Measurements from ENCODE around the gene ADAMTS1.

ADAMTS1 gene

DNA sequence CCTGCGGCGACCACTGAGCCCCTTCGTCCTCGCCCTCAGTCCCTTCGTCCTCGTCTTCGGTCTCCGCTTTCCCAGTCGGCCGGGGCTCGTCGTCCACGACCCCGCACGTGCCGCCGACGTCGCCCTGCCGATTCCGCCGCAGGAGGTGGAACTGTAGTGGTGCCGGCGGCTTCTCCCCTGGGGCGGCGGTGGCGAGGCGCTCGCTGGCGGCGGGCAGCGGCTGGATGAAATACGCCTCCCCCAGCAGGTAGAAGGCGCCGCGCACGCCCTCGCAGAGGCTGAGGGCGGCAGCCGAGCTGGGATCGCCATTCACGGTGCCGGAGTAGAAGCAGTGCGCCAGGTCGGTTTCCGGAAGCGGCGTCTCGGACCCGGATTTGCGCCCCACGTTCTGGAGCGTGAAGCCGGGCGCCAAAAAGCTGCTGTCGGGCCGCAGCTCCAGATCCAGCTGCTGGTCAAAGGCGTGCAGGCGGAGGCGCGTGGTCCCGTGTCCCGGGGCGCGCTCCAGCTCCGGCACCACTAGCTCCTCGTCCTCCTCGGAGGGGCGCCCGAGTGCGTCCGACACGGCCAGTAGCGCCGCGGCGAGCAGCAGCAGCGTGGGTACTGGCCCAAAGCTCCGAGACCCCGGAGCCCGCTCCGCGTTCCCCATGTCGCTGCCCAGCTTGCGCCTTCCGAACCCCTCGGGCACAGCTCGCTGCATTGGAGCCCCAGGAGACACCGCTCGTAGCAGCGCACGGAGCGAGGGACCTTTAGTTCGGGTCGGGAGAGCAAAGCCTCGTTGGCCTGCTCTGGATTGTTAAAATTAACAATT, 747 bp downstream of the ADAMTS1 start:
- no peak for DNase-seq

DNA sequence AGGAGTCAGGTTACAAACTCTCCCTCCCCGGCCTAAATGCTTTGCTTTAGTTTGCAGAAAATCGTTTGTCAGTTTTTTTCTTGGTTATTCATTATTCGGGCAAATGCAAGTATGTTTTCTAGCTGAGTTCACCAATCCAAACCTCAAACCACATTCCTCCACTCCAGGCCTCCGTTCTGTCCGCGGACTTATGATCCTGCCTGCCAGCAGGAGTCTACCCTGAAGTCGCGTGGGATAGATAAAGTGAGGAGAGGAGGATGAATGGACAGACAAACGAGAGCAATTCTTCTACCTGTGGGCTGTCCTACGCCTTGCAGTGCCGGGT, 1.3 kb downstream of the ADAMTS1 start:
- no peak for DNase-seq

DNA sequence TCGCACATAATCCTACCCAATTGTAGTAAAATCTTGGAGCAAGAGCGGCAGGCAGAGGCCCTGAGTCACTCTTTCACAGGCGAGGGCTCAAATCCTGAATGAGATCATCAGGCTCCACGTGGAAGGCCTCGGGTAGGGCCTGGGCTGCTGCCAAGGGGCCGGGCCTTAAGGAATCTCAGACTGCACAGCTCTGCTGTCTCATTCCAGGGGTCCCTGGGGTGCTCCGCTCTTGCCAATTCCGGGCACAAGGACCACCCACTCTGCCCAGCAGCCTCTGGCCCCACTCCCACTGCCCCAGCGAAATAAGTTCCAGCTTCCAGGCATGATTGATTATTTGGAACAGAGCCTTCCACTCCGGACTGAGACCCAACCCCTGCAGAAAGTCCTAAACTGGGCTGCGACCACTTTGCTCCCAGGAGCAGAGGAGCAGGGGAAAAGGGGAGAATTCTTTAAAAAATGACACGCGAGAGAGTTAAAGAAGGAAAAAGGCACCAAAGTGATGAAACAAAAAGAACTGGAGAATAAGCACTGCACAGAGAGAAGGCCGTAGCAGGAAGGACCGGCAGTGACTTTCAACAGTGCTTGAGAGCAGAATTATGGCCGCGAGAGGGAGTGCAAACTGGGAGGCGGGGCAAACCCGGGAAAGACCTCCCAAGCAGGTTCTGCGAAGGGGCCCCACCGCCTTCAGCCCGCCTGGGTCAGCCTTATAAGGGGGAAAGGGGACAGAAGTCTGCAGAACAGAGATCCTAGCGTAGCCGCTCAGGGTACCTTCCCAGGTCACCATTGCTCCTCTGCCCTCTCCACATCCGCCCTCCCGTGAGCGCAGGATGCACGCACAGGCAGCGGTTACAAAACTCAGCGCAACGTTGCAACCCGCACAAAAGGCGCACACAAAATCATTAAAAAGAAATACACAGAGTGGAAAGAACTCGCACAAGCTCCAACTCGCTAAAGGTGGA, 2.0 kb downstream of the ADAMTS1 start:
- no peak for DNase-seq

DNA sequence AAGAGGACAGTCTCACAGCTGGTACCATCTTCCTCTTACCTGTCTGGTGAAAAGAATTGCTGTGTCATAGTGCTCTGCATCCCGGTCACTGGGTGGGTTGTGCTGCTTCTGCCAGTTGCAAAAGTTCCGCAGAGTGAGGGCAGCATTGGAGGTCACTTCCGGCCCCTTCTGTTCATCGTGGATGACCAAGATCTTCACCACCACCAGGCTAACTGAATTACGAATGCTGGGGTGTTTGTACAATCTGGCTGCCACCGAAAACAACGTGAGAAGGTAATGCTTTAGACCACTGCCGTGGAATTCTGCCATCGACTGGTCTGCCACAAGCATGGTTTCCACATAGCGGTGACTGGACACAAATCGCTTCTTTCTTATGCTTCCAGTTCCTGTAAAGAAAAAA, 2.9 kb downstream of the ADAMTS1 start:
- DNase-seq = no peak

DNA sequence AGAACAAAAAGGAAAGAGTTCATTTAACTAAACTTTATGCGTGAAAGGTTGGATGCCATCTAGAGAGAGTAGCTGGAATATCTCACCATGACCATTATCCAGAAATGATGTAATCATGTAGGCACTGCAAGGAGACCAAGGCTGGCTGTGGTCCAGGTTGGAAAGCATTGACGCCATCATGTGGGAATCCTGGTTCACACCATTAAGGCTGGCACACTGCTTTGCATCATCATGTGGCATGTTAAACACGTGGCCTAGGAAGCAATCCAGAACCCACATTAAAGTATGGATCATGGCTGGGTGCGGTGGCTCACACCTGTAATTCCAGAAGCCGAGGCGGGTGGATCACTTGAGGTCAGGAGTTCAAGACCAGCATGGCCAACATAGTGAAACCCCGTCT, 4.3 kb downstream of the ADAMTS1 start:
- DNase-seq = no peak

DNA sequence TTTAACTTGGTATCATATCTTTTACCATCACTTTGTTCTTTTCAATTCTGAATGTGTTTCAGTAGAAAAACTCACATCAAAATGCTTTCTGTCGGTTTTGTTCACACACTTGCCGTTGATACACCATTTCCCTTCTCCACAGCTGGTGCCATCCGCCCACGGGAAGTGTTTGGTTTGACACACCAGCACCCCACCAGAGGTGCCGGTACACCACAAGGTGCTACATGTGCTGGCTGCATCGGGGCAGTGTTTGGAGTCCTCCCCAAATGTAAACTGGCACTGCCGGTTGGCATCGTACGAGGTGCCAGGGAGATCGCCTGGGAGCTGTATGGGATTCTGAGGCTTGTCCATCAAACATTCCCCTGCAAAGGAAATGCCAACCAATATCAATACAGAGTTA, 5.0 kb downstream of the ADAMTS1 start:
- no peak for DNase-seq

DNA sequence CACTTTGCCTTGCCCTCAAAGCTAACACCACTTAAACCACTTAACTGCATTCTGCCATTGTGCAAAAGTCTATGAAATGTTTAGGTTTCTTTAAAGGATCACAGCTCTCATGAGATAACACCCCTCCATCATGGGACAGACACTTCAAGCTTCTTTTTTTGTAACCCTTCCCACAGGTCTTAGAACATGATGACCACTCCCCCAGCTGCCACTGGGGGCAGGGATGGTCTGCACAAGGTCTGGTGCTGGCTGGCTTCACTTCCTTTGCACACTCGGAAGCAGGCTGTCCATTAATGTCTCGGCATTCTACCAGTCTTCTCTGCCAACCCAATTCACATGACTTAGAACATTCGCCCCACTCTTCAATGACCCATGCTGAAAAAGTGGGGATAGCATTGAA, 7.7 kb downstream of the ADAMTS1 start:
- DNase-seq = no peak

DNA sequence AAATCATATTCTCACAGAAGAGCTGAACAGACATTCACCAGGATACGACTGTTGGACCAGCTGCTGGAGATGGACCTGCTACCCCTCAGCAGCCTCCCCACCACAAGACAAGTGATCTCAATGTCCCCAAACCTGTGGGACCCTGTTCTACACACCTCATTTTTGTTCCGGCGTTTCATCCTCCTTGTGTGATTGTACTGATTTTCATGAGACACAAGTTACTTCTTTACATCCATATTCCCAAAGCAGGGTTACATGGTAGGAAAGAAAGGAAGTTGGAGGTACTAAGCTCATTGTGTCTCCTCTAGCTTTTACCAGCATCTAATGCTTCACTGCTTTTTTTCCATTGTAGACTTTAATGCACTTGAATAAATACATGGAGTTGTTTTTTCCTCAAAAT, 8.7 kb downstream of the ADAMTS1 start:
- no peak for DNase-seq

DNA sequence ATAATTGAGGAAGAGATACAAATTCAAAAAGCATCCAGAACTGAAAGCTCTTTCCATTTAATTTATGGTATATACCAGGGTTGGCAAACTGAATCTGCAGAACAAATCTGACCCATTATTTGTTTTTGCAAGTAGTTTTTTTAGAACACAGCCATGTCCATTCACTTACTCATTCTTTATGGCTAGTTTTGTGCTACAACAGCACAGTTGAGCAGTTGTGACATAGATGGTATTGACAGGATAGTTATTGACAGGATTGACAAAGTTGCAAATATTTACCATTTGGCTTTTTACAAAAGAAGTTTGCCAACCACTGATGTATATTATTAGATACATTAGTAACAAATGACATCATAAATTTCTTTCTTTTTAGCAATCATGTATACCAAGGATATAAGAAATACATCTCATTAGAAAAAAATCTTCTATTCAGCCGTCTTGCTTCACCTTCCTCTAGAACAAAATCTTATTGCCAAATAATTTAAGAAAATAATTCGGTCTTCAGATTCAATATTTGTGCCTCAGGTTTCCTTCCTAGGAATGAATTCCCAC, 9.4 kb downstream of the ADAMTS1 start:
- no peak for DNase-seq

DNA sequence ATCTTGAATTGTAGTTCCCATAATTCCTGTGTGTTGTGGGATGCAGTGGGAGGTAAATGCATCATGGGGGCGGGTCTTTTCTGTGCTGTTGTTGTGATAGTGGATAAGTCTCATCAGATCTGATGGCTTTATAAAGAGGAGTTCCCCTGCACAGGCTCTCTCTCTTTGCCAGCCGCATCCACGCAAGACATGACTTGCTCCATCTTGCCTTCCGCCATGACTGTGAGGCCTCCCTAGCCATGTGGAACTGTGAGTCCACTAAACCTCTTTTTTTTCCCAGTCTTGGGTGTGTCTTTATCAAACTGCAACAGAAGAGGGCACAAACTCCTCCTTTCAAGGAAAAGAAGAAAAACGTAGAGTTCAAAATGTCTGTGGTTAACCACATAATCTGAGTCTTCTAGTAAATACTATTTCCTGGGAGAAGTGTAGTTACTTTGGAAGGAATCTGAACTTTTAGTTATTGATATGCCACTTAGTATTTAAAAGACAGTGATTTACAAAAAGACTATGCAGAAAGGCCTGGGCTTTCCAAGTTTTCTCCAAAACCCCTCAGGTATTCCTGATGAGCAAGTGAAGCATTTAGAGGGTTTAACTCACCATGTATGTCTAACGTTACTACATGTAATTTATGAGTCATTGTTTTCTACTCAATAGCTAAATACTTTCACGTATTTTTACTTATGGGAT, 10.0 kb downstream of the ADAMTS1 start:
- DNase-seq = no peak

DNA sequence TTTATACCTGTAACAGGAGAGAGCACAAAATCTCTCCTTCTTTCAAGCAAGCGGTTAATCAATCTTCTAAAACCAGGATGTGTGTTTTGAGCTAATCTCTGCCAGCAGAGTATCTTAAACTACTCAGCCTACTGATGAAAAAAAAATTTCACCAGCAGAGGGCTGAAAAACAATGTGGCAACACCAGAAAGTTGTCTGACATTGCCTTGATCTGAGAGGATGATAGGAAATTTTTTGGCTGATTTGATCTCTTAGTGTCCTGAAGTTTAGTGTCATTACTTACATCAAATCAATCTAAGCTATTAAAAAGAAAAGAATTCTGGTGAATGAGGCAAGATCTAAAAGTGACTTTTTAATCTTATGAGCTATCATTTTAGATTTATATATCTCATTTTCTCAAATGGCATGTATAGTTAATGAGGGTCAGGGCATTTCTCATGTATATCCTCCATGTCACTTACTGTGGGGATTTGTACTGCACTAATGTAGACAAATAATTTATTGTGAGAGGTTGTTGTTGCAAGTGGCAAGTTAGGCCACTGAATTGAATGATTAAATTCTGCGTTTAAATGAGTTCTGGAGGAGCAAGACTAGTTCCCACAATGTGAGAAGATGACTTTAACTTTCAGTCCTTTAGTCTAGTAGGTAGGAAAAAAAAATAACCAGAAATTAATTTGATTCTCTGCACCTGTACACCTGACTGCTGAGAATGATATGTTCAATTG, 10.9 kb downstream of the ADAMTS1 start:
- DNase-seq = no peak

DNA sequence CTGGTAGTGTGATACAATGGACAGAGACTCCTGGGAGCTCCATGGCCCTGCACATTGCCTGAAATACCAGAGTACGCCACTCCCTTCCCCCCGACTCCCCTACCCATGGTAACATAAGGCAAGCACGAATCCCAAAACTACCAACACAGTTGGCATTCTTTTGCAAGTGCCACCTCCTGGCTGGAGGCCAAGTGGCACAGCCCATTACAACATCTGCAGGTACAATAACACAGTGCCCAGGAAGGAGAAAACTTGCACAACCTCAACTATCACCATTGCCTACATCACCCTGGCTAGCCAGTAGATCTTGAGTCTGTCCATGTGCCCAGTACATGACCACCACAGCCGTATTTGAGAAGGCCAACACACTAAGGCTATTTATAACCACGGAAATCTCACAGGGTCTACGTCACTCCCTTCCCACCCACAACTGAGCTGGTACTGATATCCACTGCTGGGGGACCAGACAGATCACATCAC, 11.7 kb downstream of the ADAMTS1 start:
- no peak for DNase-seq

DNA sequence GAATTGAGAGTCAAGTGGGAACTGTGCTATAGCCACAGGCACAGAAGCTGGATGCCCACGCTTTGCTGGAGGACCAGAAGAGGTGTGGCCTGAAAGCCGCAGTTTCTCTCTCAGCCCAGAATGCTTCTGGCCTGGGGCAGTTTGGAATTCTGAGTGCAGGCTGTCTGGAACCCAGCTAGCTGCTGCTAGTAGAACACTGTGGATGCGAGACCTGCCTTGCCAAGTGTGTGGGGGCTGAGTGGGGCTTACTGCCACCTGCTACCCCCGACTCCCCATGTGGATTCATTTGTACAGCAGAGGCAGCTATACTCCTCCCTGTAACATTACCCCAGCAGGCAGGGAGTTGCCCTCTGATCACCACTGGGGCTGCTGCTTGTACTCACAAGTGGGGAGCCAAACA, 12.2 kb downstream of the ADAMTS1 start:
- DNase-seq = no peak

DNA sequence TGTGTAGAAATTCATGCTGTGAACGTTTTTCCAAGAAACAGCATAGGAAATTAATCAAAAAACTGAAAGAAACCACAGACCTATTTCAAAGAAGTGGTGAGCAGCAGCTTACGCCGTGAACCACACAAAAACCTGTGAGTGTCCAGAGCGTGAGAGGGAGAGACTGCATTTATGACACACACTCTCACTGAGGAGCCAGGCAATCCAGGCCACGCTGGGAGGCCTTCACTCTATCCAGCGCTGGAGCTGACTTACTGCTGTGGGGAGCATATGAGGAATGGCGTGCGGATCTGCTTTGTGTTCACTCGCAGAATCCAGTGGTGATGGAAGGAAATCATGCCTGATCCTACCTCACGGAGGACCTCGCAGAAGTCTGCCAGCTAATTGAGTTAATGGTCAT, 12.7 kb downstream of the ADAMTS1 start:
- no peak for DNase-seq

DNA sequence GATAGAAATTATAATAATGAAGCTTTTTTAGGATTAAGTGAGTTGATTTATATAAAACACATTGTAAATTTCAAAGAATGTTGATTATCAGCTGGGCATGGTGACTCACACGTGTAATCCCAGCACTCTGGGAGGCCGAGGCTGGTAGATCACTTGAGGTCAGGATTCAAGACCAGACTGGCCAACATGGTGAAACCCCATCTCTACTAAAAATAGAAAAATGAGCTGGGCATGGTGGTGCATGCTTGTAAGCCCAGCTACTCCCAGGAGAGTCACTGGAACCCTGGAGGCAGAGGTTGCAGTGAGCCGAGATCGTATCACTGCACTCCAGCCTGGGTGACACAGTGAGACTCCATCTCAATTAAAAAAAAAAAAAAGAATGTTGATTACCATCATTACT, 18.4 kb downstream of the ADAMTS1 start:
- no peak for DNase-seq

DNA sequence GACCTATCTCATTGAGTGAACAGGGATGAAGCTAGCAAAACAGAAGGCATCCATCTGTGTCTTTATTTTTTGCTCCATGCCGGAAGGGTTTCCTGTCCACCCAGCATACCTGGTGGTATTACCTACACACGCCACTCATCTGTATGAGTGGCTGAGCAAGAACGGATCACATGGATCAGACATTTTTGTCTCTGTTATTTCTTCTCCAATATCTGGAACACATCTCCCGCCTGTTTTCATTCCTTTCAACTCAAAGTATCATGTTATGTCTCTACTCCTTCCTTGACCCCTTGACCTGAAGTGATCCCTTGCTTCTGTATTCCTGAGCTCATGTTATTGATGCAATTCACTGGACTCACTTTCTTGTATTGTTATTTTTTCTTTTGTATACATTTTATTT, 24.7 kb downstream of the ADAMTS1 start:
- DNase-seq = no peak

DNA sequence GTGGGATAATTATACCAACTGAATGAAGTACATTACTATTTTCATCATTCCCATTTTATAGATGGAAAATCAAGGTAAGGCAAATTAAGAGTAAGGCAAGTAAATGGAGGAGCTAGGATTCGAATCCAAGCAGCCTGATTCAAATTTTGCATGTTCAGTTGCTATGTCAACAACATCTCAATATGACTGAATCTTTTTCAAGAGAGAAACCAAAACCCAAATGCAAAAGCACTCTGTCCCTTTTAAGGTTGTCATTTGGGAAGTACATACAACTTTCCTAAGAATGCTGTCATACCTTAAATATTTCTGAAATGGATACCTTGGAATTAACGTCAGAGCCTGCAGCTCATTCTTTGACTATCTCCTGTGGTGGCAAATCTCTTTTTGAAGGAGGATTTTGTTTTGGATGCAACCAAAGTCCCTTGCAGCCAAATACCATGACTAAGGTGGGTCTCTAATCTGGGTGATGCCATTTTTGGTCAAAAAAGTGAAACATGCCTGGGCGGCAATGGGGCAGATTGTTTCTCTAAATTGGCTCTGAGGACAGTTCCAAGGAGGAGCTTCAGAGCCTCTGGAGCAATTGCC, 25.4 kb downstream of the ADAMTS1 start:
- DNase-seq = no peak

DNA sequence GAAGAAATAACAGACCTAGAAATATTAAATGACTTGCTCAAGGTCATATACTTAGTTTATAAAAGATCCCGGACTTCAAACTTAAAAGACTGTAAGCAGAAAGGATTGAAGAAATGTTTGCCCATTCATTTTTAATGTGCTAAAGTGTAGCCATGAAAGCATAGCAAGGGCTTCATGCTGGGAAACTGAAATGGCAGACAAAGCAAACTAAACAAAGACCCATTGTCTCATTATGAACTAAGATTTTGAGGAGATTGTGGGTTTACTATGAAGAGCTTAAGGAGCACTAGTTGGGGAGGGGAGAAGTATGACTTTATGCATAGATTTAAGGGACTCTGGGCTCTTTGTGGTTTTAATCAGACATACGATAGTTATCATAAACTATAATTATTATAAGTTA, 26.3 kb downstream of the ADAMTS1 start:
- no peak for DNase-seq

DNA sequence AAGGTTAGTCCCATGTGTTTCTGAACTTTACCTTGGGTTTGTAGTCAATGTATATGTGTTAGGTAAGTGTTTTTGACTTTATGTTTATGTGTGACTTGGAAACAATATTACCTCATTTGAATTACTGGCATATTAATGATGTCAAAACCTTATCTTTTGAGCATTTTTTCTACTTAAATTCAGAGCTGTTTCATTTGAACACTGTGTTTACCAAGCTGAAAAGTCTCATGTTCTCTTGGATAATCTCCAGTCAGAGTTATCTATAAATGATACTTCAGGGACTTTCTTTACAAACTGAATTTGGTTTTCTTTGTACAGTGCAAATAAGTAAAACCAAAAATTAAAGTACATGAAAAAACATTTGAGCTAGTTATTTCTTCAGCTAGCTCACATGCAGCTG, 30.0 kb downstream of the ADAMTS1 start:
- no peak for DNase-seq

DNA sequence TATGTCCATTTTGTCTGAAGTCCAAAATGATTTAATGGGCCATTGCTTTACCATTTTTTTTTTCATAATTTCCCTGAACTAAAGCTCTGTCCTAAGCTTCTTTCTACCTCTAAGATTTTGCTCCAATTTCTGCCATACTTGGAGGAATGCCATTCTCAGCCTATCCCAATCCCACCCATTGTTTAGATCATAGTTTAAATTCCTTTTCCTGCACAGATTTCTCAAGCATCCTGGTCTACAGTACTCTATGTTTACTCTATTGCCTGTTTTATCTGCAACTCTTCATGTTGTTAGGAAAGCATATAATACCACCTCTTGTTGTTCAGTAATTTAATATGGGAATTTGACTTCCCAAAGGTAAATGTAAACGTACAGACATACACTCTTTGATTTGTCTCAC, 30.8 kb downstream of the ADAMTS1 start:
- DNase-seq = no peak

DNA sequence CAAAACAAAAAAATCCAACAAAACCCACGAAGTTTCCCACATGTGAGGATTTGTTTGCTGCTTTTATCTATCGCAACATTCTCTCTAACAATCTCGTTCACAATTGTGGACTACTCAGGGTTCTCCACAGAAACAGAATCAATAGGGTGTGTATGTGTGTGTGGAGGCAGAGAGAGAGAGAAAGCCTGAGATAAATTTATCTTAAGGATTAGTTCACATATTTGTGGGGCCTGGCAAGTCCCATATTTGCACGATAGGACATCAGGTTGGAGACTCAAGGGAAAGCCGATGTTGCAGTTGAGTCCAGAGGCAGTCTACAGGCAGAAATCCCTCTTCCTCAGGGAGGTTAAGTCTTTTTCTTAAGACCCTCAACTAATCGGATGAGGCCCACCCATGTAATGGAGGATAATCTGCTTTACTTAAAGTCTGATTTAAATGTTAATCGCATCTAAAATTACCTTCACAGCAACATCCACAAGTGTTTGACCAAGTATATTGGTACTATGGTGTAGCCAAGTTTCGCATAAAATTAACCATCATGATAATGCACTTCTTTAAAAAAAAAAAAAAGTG, 31.7 kb downstream of the ADAMTS1 start:
- no peak for DNase-seq

DNA sequence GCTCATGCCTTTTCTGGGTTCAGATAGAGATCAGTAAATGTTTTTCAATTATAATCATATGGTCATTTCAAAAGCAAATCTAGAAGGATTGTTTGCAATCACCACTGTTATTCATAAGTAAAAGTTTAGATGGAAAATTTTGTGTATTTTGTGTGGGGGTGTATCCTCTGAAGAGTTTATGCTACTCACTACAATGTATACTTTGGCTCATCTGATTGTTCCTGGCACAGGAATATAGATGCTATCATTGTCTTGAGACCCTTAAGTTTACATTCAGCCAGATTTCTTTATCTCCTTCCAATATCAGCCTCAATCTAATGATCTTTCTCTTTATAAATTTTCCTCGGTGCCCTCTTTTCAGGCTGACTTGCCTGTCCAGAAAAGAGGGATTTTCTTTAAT, 33.0 kb downstream of the ADAMTS1 start:
- DNase-seq = no peak
